Kidney (tissue), 14 donors: Measurements from ENCODE around the gene PIM3. TPM values are rescaled to one million over a fixed set of nuclear protein-coding genes. Genes with fewer than 3 reads are reported as not detected.
A peak's percentile ranks its signal among the peaks of the same experiment; 100 is the strongest.

ENCODE experiments used
- DNase-seq, 5 donors: peaks; one replicate each; pipeline ENCODE4 v3.0.0-alpha.2; 2013 to 2020
- FAIRE-seq: peaks from 2 replicates; lab custom pipeline; 2012; peaks lifted over from hg19 to GRCh38; lab: Jason Lieb, UNC
- H3K27ac ChIP-seq, 2 donors: one replicate each; pipeline ENCODE4 v1.7.0; 2013; ENCODE audit warnings: low read depth in 2 of 2, low read length in 2 of 2, inconsistent platforms in 1 of 2
- H3K27me3 ChIP-seq: one replicate; pipeline ENCODE4 v1.7.1; 2013; ENCODE audit warnings: low read length, inconsistent platforms; ENCODE audit not compliant: control insufficient read depth, insufficient read depth
- H3K36me3 ChIP-seq, 3 donors: one replicate each; pipeline versions ENCODE4 v1.7.0 to v1.7.1; 2013; ENCODE audit warnings: low read length in 3 of 3, control low read depth in 1 of 3, inconsistent platforms in 1 of 3; ENCODE audit not compliant: insufficient read depth in 3 of 3, control insufficient read depth in 2 of 3
- H3K4me1 ChIP-seq, 3 donors: one replicate each; pipeline versions ENCODE4 v1.7.0 to v1.7.1; 2013; ENCODE audit warnings: low read length in 3 of 3, inconsistent platforms in 1 of 3, low read depth in 1 of 3; ENCODE audit not compliant: control insufficient read depth in 2 of 3, insufficient read depth in 2 of 3
- H3K4me3 ChIP-seq, 3 donors: one replicate each; pipeline versions ENCODE4 v1.7.0 to v1.8.1; 2013; ENCODE audit warnings: low read length in 3 of 3, control low read depth in 1 of 3, inconsistent platforms in 1 of 3
- H3K9ac ChIP-seq, 3 donors: one replicate each; pipeline versions ENCODE4 v1.7.0 to v1.7.1; 2013; ENCODE audit warnings: low read length in 3 of 3, control low read depth in 1 of 3, inconsistent platforms in 1 of 3
- H3K9me3 ChIP-seq, 3 donors: one replicate each; pipeline versions ENCODE4 v1.7.0 to v1.7.1; 2013; ENCODE audit warnings: low read length in 3 of 3, control low read depth in 1 of 3, inconsistent platforms in 1 of 3; ENCODE audit not compliant: control insufficient read depth in 2 of 3, insufficient read depth in 1 of 3
- CTCF ChIP-seq: IDR thresholded peaks from 3 replicates; pipeline ENCODE4 v1.5.1; 2012; ENCODE audit warnings: mild to moderate bottlenecking, moderate library complexity, borderline replicate concordance; ENCODE audit not compliant: insufficient read depth; ENCODE audit errors: extremely low read depth
- intact Hi-C: fragments of 100-400 bp; cut with DNase I; formaldehyde crosslinking; loops from one replicate; pipeline ENCODE4 v1.11.1; 2022
- polyA plus RNA-seq: library from polyadenylated mRNA; stranded (reverse); fragments of 350-450 nt; fragmentation: Illumina TruSeq; extraction: RNeasy Lipid Tissue Mini Kit (QIAGEN cat#74804); gene quantifications from one replicate; pipeline ENCODE4 v1.2.3, GENCODE V29; 2014; ENCODE audit warnings: low read depth, low replicate concordance; ENCODE audit not compliant: insufficient read depth
- total RNA-seq: library from RNA; stranded (reverse); fragmentation: NEBNext Ultra II Directional; extraction: Animal tissue kit (Norgen Biotek cat#: 25700); gene quantifications from one replicate; pipeline ENCODE4 v1.2.1, GENCODE V29; 2021
- donor health status: control.
- donor health status: control.
- donor health status: control.
- donor health status: control.
- donor health status: control.
- donor health status: DM: yes; HTN: yes; CAD: no.
- donor health status: Normal renal cell carcinoma (clear cell type).

Gene PIM3
- total and polyA plus RNA-seq, 2 donors from 2014 or later = 96.5 to 107 TPM

- H3K4me1 ChIP-seq = peaks cover 2 to 67% (median 57%) of the 10 kb centered on the region in 3 donors
- no peak for FAIRE-seq
- H3K9me3 ChIP-seq = no peaks in the 10 kb centered on the region
- DNase-seq = peak in 4 of 5 donors; percentile 7 to 79 (median 37)
- intact Hi-C loops = no loop called here
- peak overlapping the region; percentile 97 for H3K27ac ChIP-seq
- H3K36me3 ChIP-seq = peaks cover 0 to 24% (median 7%) of the 10 kb centered on the region in 3 donors
- no peak for TF ChIP-seq CTCF
- peak overlapping the region in 1 of 3 donors; percentile 70 for H3K9ac ChIP-seq
- no peak overlapping the region for H3K4me3 ChIP-seq
- peaks cover 2% of the 10 kb centered on the region for H3K27me3 ChIP-seq
Measured at GRCh38 chr22:49966041-49966773, 5.6 kb downstream of the PIM3 start.

- H3K4me3 ChIP-seq = peak overlapping the region in 1 of 3 donors; percentile 41
- H3K27me3 ChIP-seq = peaks cover 2% of the 10 kb centered on the region
- no peak for TF ChIP-seq CTCF
- DNase-seq = peak in 4 of 5 donors; percentile 27 to 89 (median 53)
- H3K27ac ChIP-seq = peak overlapping the region; percentile 97
- H3K9me3 ChIP-seq = no peaks in the 10 kb centered on the region
- no peak for FAIRE-seq
- peaks cover 2 to 69% (median 57%) of the 10 kb centered on the region in 3 donors for H3K4me1 ChIP-seq
- intact Hi-C loops = no loop called here
- peaks cover 0 to 19% (median 7%) of the 10 kb centered on the region in 3 donors for H3K36me3 ChIP-seq
- peak overlapping the region in 1 of 3 donors; percentile 70 for H3K9ac ChIP-seq
Measured at GRCh38 chr22:49966774-49967705, 6.5 kb downstream of the PIM3 start.

GRCh38 chr22:49967706-49968208 lies 7.2 kb downstream of the PIM3 start:
- DNase-seq (peak in 4 of 5 donors; percentile 22 to 93 (median 66)), FAIRE-seq (no peak)
- H3K9ac ChIP-seq = peak overlapping the region in 1 of 3 donors; percentile 70
- intact Hi-C loops = no loop called here
- H3K9me3 ChIP-seq = no peaks in the 10 kb centered on the region
- H3K36me3 ChIP-seq = peaks cover 0 to 16% (median 7%) of the 10 kb centered on the region in 3 donors
- peaks cover 2 to 66% (median 54%) of the 10 kb centered on the region in 3 donors for H3K4me1 ChIP-seq
- H3K4me3 ChIP-seq = peak overlapping the region in 1 of 3 donors; percentile 41
- peaks cover 4% of the 10 kb centered on the region for H3K27me3 ChIP-seq
- TF ChIP-seq CTCF = no peak
- peak overlapping the region; percentile 97 for H3K27ac ChIP-seq
